Vagina (tissue), 2 donors: ENCODE results near the gene F11.
"Not testable (repeated sequence)": the region's sequence is repeated elsewhere in the genome, so short reads cannot be mapped to it uniquely, and the experiment has no call there.

Experiments used
- CTCF ChIP-seq, 3 experiments: fragments of 450-650 bp in 2 of 3; fragments of 200-600 bp in 1 of 3; sonication (generic) in 1 of 3; IDR thresholded peaks; one replicate each; pipeline ENCODE4 v1.5.1; 2017 to 2019; ENCODE audit warnings: antibody characterized with exemption in 3 of 3, mild to moderate bottlenecking in 2 of 3, moderate library complexity in 2 of 3
- POLR2A ChIP-seq, 2 donors: fragments of 450-650 bp; IDR thresholded peaks; one replicate each; pipeline ENCODE4 v1.6.1; 2017; ENCODE audit warnings: antibody characterized with exemption in 2 of 2, mild to moderate bottlenecking in 2 of 2, moderate library complexity in 2 of 2

GRCh38 chr4:186265250-186265649 lies 739 bp upstream of the F11 start:
- not testable (repeated sequence) for TF ChIP-seq CTCF, POLR2A (IDR thresholded peaks at IDR 0.05)
